HCT116 (cell line): Measurements from ENCODE around the gene PAEP. TPM values are rescaled to one million over a fixed set of nuclear protein-coding genes. Genes with fewer than 3 reads are reported as not detected.

Experiments
- ATAC-seq: fragments of 200-7000 bp; cut with Tn5 transposase; 2 replicates; pipeline ENCODE4 v1.9.1; 2020; ENCODE audit warnings: mild to moderate bottlenecking, moderate library complexity
- BruUV-seq: library from RNA; stranded (reverse); fragments of 400-500 nt; replicated peaks from 2 replicates; lab custom pipeline; 2021; lab: Mats Ljungman, UMichigan
- CTCF ChIA-PET: fragments of 300-600 bp; sonication (Branson Sonifier 250); formaldehyde crosslinking; loops from one replicate; lab custom pipeline; 2021; ENCODE audit warnings: antibody characterized with exemption; lab: Charles Lee
- POLR2A ChIA-PET: fragments of 300-600, 350-600 bp; sonication (Branson Sonifier 250); formaldehyde crosslinking; loops from one replicate; lab custom pipeline; 2021; ENCODE audit warnings: antibody characterized with exemption; lab: Charles Lee
- RAD21 ChIA-PET, 2 experiments: fragments of 300-600 bp; sonication (Branson Sonifier 250); formaldehyde crosslinking; loops; one replicate each; lab custom pipeline; 2023; ENCODE audit warnings: low total read pairs in 2 of 2; ENCODE audit not compliant: uncharacterized antibody in 2 of 2, unreplicated experiment in 2 of 2, low non-redundant PET in 1 of 2; lab: Charles Lee
- DNase-seq: peaks from one replicate; pipeline ENCODE4 v3.0.0-alpha.2; 2010; ENCODE audit warnings: low read depth, low spot score
- H2AFZ ChIP-seq: fragments of 200-600 bp; shearing (Covaris generic), sonication (generic); 2 replicates; pipeline ENCODE4 v1.6.1; 2017; ENCODE audit warnings: low read depth, mixed run types, mixed read lengths, antibody characterized with exemption, low read length; ENCODE audit not compliant: poor library complexity, severe bottlenecking
- H3K27ac ChIP-seq: 2 replicates; pipeline ENCODE4 v1.5.1; 2012; ENCODE audit warnings: low read depth, low read length
- H3K27me3 ChIP-seq: fragments of 200-600 bp; sonication (generic); 2 replicates; pipeline ENCODE4 v1.6.1; 2016; ENCODE audit warnings: mixed run types, low read length, mixed read lengths; ENCODE audit not compliant: insufficient read depth
- H3K36me3 ChIP-seq, 2 experiments: fragments of 200-500 bp in 1 of 2; fragments of 200-600 bp in 1 of 2; sonication (Bioruptor generic) in 1 of 2; sonication (generic) in 1 of 2; 2 replicates each; pipeline versions ENCODE4 v1.5.1 to v1.6.1; 2014 to 2016; ENCODE audit warnings: low read length in 2 of 2, inconsistent platforms in 1 of 2, mixed read lengths in 1 of 2, mixed run types in 1 of 2; ENCODE audit not compliant: insufficient read depth in 2 of 2, control insufficient read depth in 1 of 2
- H3K4me1 ChIP-seq, 2 experiments: fragments of 200-600 bp in 1 of 2; sonication (generic) in 1 of 2; 2 replicates each; pipeline versions ENCODE4 v1.5.1 to v1.6.1; 2012 to 2017; ENCODE audit warnings: low read length in 2 of 2, inconsistent platforms in 1 of 2, mild to moderate bottlenecking in 1 of 2, mixed read lengths in 1 of 2, mixed run types in 1 of 2, moderate library complexity in 1 of 2; ENCODE audit not compliant: insufficient read depth in 2 of 2, control insufficient read depth in 1 of 2
- H3K4me2 ChIP-seq: fragments of 200-600 bp; sonication (generic); 2 replicates; pipeline ENCODE4 v1.6.1; 2017; ENCODE audit warnings: mixed run types, low read length, mixed read lengths
- H3K4me3 ChIP-seq, 2 experiments: fragments of 200-600 bp in 1 of 2; sonication (generic) in 1 of 2; replicated peaks in 1 of 2; 2 replicates each; pipeline ENCODE4 v1.5.1; 2011 to 2016; ENCODE audit warnings: low read length in 2 of 2, control low read depth in 1 of 2, low read depth in 1 of 2, mild to moderate bottlenecking in 1 of 2, mixed read lengths in 1 of 2, mixed run types in 1 of 2
- H3K79me2 ChIP-seq: fragments of 200-600 bp; sonication (generic); 2 replicates; pipeline ENCODE4 v1.6.1; 2017; ENCODE audit warnings: mild to moderate bottlenecking, mixed run types, low read length, moderate library complexity, mixed read lengths; ENCODE audit not compliant: insufficient read depth
- H3K9ac ChIP-seq: fragments of 200-600 bp; sonication (generic); 2 replicates; pipeline ENCODE4 v1.6.1; 2016; ENCODE audit warnings: low read length, mixed read lengths
- H3K9me2 ChIP-seq: fragments of 200-600 bp; sonication (generic), shearing (Covaris generic); 2 replicates; pipeline ENCODE4 v1.6.1; 2017; ENCODE audit warnings: mixed run types, mild to moderate bottlenecking, moderate library complexity; ENCODE audit not compliant: insufficient read depth
- H3K9me3 ChIP-seq, 2 experiments: fragments of 200-500 bp in 1 of 2; fragments of 200-600 bp in 1 of 2; sonication (Bioruptor generic) in 1 of 2; sonication (generic) in 1 of 2; 2 replicates each; pipeline ENCODE4 v1.6.1; 2014 to 2017; ENCODE audit warnings: low read length in 2 of 2, mixed read lengths in 2 of 2, inconsistent platforms in 1 of 2, low read depth in 1 of 2, mild to moderate bottlenecking in 1 of 2, mixed run types in 1 of 2, moderate library complexity in 1 of 2; ENCODE audit not compliant: control insufficient read depth in 1 of 2, insufficient read depth in 1 of 2
- H4K20me1 ChIP-seq: fragments of 200-600 bp; sonication (generic), shearing (Covaris generic); 2 replicates; pipeline ENCODE4 v1.6.1; 2017; ENCODE audit warnings: mixed run types, mild to moderate bottlenecking, moderate library complexity; ENCODE audit not compliant: insufficient read depth
- ATF3 ChIP-seq: IDR thresholded peaks from 2 replicates; pipeline ENCODE4 v1.6.1; 2012
- CBX3 ChIP-seq: IDR thresholded peaks from 2 replicates; pipeline ENCODE4 v1.6.1; 2012; ENCODE audit warnings: low read depth
- CEBPB ChIP-seq: IDR thresholded peaks from 2 replicates; pipeline ENCODE4 v1.6.1; 2012; ENCODE audit warnings: low read depth
- EGR1 ChIP-seq: IDR thresholded peaks from 2 replicates; pipeline ENCODE4 v1.6.1; 2012; ENCODE audit warnings: low read depth
- ELF1 ChIP-seq: IDR thresholded peaks from 2 replicates; pipeline ENCODE4 v1.6.1; 2012; ENCODE audit warnings: low read depth, borderline replicate concordance
- EZH2 ChIP-seq: fragments of 200-600 bp; sonication (generic); IDR thresholded peaks from 2 replicates; pipeline ENCODE4 v1.6.1; 2017; ENCODE audit warnings: antibody characterized with exemption, mixed run types
- FOSL1 ChIP-seq: IDR thresholded peaks from 2 replicates; pipeline ENCODE4 v1.6.1; 2012; ENCODE audit warnings: low read depth
- JUND ChIP-seq: IDR thresholded peaks from 2 replicates; pipeline ENCODE4 v1.6.1; 2012
- MAX ChIP-seq: IDR thresholded peaks from 2 replicates; pipeline ENCODE4 v1.6.1; 2012
- POLR2A ChIP-seq: IDR thresholded peaks from 2 replicates; pipeline ENCODE4 v1.7.0; 2011; ENCODE audit warnings: borderline replicate concordance; ENCODE audit not compliant: insufficient read depth, insufficient read length; ENCODE audit errors: extremely low read depth
- POLR2AphosphoS5 ChIP-seq: IDR thresholded peaks from 2 replicates; pipeline ENCODE4 v1.6.1; 2011; ENCODE audit warnings: mild to moderate bottlenecking, low read depth, low read length, moderate library complexity
- RAD21 ChIP-seq: IDR thresholded peaks from 2 replicates; pipeline ENCODE4 v1.6.1; 2012; ENCODE audit warnings: low read depth, mild to moderate bottlenecking
- REST ChIP-seq: IDR thresholded peaks from 2 replicates; pipeline ENCODE4 v1.6.1; 2012; ENCODE audit warnings: low read depth
- SIN3A ChIP-seq: IDR thresholded peaks from 2 replicates; pipeline ENCODE4 v1.6.1; 2012; ENCODE audit warnings: low read depth
- SP1 ChIP-seq: IDR thresholded peaks from 2 replicates; pipeline ENCODE4 v1.6.1; 2012; ENCODE audit warnings: low read depth
- SRF ChIP-seq: IDR thresholded peaks from 2 replicates; pipeline ENCODE4 v1.6.1; 2012; ENCODE audit warnings: low read depth
- TCF7L2 ChIP-seq: IDR thresholded peaks from 2 replicates; pipeline ENCODE4 v1.7.0; 2011; ENCODE audit warnings: borderline replicate concordance, inconsistent platforms; ENCODE audit not compliant: insufficient read depth, insufficient read length; ENCODE audit errors: extremely low read depth
- YY1 ChIP-seq: IDR thresholded peaks from 2 replicates; pipeline ENCODE4 v1.6.1; 2011; ENCODE audit warnings: low read length, low read depth, moderate library complexity, mild to moderate bottlenecking; ENCODE audit not compliant: insufficient replicate concordance; ENCODE audit errors: extremely low read depth
- ZNF274 ChIP-seq: fragments of 200-500 bp; sonication (Bioruptor generic); IDR thresholded peaks from 2 replicates; pipeline ENCODE4 v1.6.1; 2014; ENCODE audit warnings: mild to moderate bottlenecking, low read depth, low read length, inconsistent platforms
- intact Hi-C: fragments of 100-400 bp; cut with micrococcal nuclease; formaldehyde crosslinking; loops from 2 replicates; pipeline ENCODE4 v1.10.0; 2022
- total RNA-seq: library from RNA; stranded (reverse); gene quantifications from one replicate; pipeline ENCODE4 v1.2.1, GENCODE V29; 2021; ENCODE audit not compliant: unreplicated experiment

Gene PAEP
- total RNA-seq, 1 experiment from 2014 or later: not detected

DNA sequence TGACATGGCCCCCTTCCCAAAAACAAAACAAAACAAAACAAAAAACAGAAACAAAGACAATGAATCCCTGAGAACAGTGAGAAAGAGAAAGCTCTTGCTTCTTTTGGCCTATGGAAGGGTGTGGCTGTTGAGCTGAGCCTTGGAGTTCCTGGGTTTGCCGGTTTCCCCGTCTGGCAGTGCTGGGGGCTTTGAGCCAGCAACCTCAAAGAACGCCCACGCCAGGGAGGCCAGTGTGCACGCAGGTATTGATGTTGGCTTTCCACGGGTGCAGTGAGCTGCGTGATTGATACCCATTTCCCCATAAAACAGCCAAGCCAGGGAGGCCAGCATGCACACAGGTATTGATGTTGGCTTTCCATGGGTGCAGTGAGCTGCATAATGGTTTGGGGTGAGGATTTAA is 48.7 kb upstream of the PAEP start:
- H3K4me3 ChIP-seq: no peak overlapping the region
- no peak overlapping the region for H3K27ac ChIP-seq
- ChIA-PET POLR2A (no interaction called here), CTCF (no interaction called here), RAD21 (no interaction called here)
- no peak overlapping the region for H3K9ac ChIP-seq
- H3K79me2 ChIP-seq: no peaks in the 10 kb centered on the region
- BruUV-seq: no TSS peak
- no peaks in the 10 kb centered on the region for H4K20me1 ChIP-seq
- ATAC-seq: no peak
- no peak for DNase-seq
- H3K9me3 ChIP-seq: no peaks in the 10 kb centered on the region; a peak in 1 of 4 replicates
- no peak overlapping the region for H3K4me2 ChIP-seq
- H3K27me3 ChIP-seq: no peaks in the 10 kb centered on the region
- no peak overlapping the region for H2AFZ ChIP-seq
- TF ChIP-seq YY1 (no peak), POLR2AphosphoS5 (no peak), FOSL1 (no peak), SP1 (no peak), POLR2A (no peak), ELF1 (no peak), CBX3 (no peak), CEBPB (no peak), ATF3 (no peak)
- TF ChIP-seq, all 23 proteins: peak for 0
- peaks cover 6 to 24% of the 10 kb centered on the region in 2 experiments; a peak in 3 of 4 replicates for H3K4me1 ChIP-seq
- intact Hi-C loops: no loop called here
- H3K36me3 ChIP-seq: no peaks in the 10 kb centered on the region
- H3K9me2 ChIP-seq: no peaks in the 10 kb centered on the region

DNA sequence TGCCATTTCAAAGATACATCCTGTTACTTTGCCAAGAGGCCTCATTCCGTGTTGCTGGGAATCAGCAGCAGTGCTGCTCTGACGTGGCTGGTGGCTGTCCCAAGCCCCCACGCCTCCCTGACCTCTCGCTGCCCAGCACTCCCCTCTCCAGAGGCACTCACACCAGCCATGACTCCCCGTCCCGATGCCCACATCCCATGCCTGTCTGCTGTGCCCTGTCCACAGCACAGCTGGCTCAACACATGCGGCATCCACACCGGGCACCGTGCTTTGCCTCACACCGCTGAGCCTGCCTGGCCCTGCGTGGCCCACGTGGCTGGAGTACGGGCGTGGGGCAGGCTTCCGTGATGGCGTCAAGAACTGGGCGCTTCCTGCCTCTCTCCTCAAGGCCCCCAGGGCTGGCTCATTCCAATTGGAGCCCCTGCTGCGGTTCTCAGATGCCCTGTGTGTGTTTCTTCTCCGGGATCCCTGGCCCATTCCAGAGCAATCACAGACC is 48.2 kb upstream of the PAEP start:
- DNase-seq (no peak), ATAC-seq (no peak)
- Histone ChIP-seq H3K79me2 (no peaks in the 10 kb centered on the region), H2AFZ (no peak overlapping the region), H3K4me3 (no peak overlapping the region), H3K27ac (no peak overlapping the region), H3K4me1 (peaks cover 6 to 24% of the 10 kb centered on the region in 2 experiments; a peak in 3 of 4 replicates), H3K27me3 (no peaks in the 10 kb centered on the region), H3K9me3 (no peaks in the 10 kb centered on the region; a peak in 1 of 4 replicates), H3K36me3 (no peaks in the 10 kb centered on the region), H4K20me1 (no peaks in the 10 kb centered on the region), H3K9ac (no peak overlapping the region), H3K4me2 (no peak overlapping the region), H3K9me2 (no peaks in the 10 kb centered on the region)
- intact Hi-C loops: no loop called here
- RAD21 ChIA-PET: no interaction called here
- BruUV-seq: no TSS peak
- POLR2A ChIA-PET: no interaction called here
- CTCF ChIA-PET: no interaction called here
- TF ChIP-seq MAX (no peak), SRF (no peak), SIN3A (no peak), TCF7L2 (no peak), ELF1 (no peak), JUND (no peak), POLR2A (no peak), FOSL1 (no peak), EZH2 (no peak), RAD21 (no peak), EGR1 (no peak), YY1 (no peak), ATF3 (no peak), REST (no peak), ZNF274 (no peak)
